PC-3 (cell line): ENCODE results near the gene TMEM190.

ENCODE experiments used
- EZH2 ChIP-seq: fragments of 300-600 bp; sonication (generic); IDR thresholded peaks from one replicate; pipeline ENCODE4 v1.6.1; 2017; ENCODE audit warnings: antibody characterized with exemption, mild to moderate bottlenecking, low read length; ENCODE audit not compliant: unreplicated experiment
- TF ChIP-seq, protein P1 (sequence below): fragments of 300-600 bp; sonication (generic); conservative IDR thresholded peaks from 2 replicates; pipeline ENCODE4 v1.5.1; 2017; ENCODE audit warnings: antibody characterized with exemption, low read depth, mild to moderate bottlenecking, low read length

DNA sequence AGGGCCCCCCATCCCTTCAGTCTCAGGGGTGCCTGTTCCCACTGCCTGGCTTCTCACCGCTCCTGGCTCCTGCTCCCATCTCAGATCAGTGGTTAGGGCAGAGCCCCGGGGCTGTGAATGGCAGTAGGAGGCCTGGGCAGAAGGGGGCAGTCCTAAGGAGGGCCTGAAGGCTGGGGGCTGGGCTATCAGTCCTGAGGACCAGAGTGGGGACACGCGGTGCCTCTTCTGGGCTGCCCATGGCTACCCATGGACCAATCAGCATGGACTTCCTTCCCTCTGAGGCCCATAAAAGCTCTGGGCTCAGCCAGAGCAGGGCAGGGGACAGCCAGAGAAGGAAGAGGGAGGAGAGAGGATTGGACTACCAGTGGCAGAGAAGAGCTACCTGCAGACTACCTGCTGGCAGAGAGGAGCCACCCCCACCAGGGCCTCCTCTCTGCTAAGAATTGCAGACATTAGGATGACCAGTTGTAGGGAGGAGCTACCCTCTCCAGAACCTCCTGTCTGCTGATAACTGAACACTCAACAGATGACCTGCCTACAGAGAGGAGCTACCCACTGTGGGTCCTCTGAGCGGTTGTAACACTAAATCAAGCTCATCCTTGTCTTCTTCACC, 43.1 kb downstream of the TMEM190 start:
- TF ChIP-seq, protein P1, sequence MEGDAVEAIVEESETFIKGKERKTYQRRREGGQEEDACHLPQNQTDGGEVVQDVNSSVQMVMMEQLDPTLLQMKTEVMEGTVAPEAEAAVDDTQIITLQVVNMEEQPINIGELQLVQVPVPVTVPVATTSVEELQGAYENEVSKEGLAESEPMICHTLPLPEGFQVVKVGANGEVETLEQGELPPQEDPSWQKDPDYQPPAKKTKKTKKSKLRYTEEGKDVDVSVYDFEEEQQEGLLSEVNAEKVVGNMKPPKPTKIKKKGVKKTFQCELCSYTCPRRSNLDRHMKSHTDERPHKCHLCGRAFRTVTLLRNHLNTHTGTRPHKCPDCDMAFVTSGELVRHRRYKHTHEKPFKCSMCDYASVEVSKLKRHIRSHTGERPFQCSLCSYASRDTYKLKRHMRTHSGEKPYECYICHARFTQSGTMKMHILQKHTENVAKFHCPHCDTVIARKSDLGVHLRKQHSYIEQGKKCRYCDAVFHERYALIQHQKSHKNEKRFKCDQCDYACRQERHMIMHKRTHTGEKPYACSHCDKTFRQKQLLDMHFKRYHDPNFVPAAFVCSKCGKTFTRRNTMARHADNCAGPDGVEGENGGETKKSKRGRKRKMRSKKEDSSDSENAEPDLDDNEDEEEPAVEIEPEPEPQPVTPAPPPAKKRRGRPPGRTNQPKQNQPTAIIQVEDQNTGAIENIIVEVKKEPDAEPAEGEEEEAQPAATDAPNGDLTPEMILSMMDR, result no peak
- TF ChIP-seq EZH2, result no peak
